Fibroblast of mammary gland (primary cell): ENCODE measurements around the gene NR2F1-AS1.

Source experiments
- DNase-seq: peaks from one replicate; pipeline ENCODE4 v3.0.0-alpha.2; 2010; ENCODE audit warnings: low read depth
- H3K4me3 ChIP-seq: 2 replicates; pipeline ENCODE4 v1.5.1; 2011; ENCODE audit warnings: low read depth, mild to moderate bottlenecking, low read length, moderate library complexity; ENCODE audit not compliant: control insufficient read depth
- CTCF ChIP-seq: conservative IDR thresholded peaks from 2 replicates; pipeline ENCODE4 v1.5.1; 2011; ENCODE audit warnings: low read depth, low read length, inconsistent platforms; ENCODE audit not compliant: control insufficient read depth, insufficient read depth

The NR2F1-AS1 gene

DNA sequence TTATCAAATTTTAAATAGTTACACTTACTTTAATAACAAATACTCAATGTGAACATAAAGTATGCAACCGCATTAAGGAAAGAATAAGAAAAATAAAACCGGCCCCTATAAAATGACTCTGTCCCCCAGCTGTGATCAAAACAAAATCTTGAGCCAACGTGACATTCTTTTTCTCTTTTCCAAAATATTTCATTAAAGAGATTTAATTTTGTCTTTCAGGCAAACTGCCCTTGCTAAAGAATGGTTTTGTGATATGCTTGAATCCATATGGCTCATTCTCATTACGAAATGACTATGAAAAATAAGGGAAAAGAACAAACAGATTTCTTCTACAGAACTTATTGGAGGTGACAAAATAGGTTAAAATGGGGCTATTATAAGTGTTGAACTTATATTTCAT, 197.0 kb downstream of the NR2F1-AS1 start:
- no peak for DNase-seq
- no peak overlapping the region for H3K4me3 ChIP-seq
- TF ChIP-seq CTCF = no peak

DNA sequence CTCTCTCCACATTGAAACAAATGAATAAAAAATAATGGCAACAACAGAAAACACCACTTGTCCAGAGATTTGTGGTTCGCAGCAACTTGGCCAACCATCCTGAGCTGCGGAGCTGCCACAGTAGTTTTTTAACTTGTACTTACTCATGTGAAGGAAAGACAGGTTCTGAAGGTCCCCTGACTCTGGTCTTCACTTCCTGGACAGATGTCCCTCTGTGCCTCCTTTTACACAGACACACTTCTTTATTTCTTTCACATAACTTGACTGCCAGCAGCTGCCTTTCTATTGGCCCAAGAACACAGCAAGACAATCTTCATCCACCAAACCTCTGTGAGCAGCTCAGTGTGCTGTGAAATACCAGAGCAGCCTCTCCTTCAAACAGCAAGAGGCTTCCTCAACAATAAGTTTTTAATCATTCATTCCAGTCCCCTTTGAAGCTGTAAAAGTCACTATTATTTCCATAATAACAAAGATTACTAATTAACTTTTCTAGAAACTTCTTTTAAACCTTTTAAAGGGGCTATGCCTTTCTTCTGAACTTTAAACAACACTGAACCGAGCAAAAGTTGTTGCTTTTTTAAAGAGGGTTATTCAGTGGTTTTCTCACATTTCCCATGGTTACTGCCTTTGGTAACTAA, 198.7 kb downstream of the NR2F1-AS1 start:
- no peak for TF ChIP-seq CTCF
- H3K4me3 ChIP-seq = no peak overlapping the region
- no peak for DNase-seq

DNA sequence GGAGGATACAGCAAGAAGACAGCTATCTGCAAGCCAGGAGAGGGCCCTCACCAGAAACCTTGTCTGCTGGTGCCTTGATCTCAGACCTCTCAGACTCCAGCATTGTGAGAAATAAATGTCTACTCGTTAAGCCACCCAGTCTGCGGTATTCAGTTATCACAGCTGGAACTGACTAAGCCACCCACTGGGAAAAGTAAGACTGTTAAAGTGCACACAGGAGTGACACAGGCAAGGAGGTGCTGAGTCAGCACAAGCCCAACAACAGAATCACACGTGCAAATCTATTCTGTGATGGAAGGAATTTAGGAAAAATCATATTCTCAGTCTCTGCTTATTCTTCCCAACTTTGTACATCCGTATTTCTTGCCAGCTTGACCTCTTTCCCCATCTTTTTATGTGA, 200.0 kb downstream of the NR2F1-AS1 start:
- peak; percentile 51 for DNase-seq
- no peak for TF ChIP-seq CTCF
- no peak overlapping the region for H3K4me3 ChIP-seq

GRCh38 chr5:93378073-93378472, 202.9 kb downstream of the NR2F1-AS1 start:
- TF ChIP-seq CTCF = no peak
- no peak overlapping the region for H3K4me3 ChIP-seq
- peak; percentile 89 for DNase-seq

DNA sequence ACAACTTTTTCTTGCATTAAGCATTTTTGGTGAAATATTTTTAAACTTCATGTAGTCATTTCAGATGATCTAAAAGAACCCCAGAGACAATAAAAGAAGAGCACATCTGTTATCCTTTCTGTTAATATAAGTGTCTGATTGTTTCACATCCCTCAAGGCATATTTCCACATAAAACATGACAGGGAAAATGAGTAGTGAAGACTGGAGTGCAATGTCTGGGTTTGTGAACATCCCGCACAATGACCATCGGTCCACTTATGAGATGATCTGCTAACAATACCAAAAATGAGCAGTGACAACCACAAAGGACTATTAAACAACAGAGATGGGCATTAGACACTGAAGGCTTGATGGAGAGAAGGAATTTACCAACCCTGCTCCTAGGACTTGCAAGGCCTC, 209.1 kb downstream of the NR2F1-AS1 start:
- DNase-seq = no peak
- H3K4me3 ChIP-seq = no peak overlapping the region
- TF ChIP-seq CTCF = no peak

GRCh38 chr5:93364378-93364777, 216.6 kb downstream of the NR2F1-AS1 start:
- TF ChIP-seq CTCF = no peak
- no peak for DNase-seq
- no peak overlapping the region for H3K4me3 ChIP-seq
